HG03565 (cell line): Measurements from ENCODE around the gene DCBLD2.
"Not testable (repeated sequence)": the region's sequence is repeated elsewhere in the genome, so short reads cannot be mapped to it uniquely, and the experiment has no call there.

Source experiments
- ATAC-seq: cut with Tn5 transposase; IDR thresholded peaks from one replicate; pipeline ENCODE4 v1.9.1; 2021; ENCODE audit warnings: mild to moderate bottlenecking, moderate library complexity; ENCODE audit not compliant: unreplicated experiment

Gene DCBLD2

GRCh38 chr3:98893740-98894139 is 7.8 kb downstream of the DCBLD2 start:
- ATAC-seq, result no peak

GRCh38 chr3:98892263-98892662 is 9.2 kb downstream of the DCBLD2 start:
- ATAC-seq, result no peak

- ATAC-seq, result no peak
These were observed 10.3 kb downstream of the DCBLD2 start for GRCh38 chr3:98890965-98891910.

GRCh38 chr3:98890181-98890835 is 11.2 kb downstream of the DCBLD2 start:
- ATAC-seq, result no peak

GRCh38 chr3:98887684-98888083 is 13.8 kb downstream of the DCBLD2 start:
- no peak for ATAC-seq

GRCh38 chr3:98886525-98886924 is 15.0 kb downstream of the DCBLD2 start:
- ATAC-seq, result no peak

- no peak for ATAC-seq
These were observed 15.6 kb downstream of the DCBLD2 start for GRCh38 chr3:98885851-98886250.

- no peak for ATAC-seq
These were observed 16.7 kb downstream of the DCBLD2 start for GRCh38 chr3:98884675-98885371.

GRCh38 chr3:98882614-98883333 is 18.7 kb downstream of the DCBLD2 start:
- not testable (repeated sequence) for ATAC-seq

- ATAC-seq, result no peak
These were observed 24.4 kb downstream of the DCBLD2 start for GRCh38 chr3:98877132-98877531.

GRCh38 chr3:98875535-98875934 is 26.0 kb downstream of the DCBLD2 start:
- no peak for ATAC-seq

GRCh38 chr3:98874602-98875249 is 26.8 kb downstream of the DCBLD2 start:
- ATAC-seq, result no peak

- no peak for ATAC-seq
These were observed 32.1 kb downstream of the DCBLD2 start for GRCh38 chr3:98869391-98869790.

- not testable (repeated sequence) for ATAC-seq
These were observed 43.5 kb downstream of the DCBLD2 start for GRCh38 chr3:98857971-98858370.

- ATAC-seq, result not testable (repeated sequence)
These were observed 44.2 kb downstream of the DCBLD2 start for GRCh38 chr3:98857258-98857657.

GRCh38 chr3:98856724-98857123 is 44.8 kb downstream of the DCBLD2 start:
- ATAC-seq, result no peak

- no peak for ATAC-seq
These were observed 45.6 kb downstream of the DCBLD2 start for GRCh38 chr3:98855806-98856400.

GRCh38 chr3:98848108-98848507 is 53.4 kb downstream of the DCBLD2 start:
- no peak for ATAC-seq

GRCh38 chr3:98846101-98846500 is 55.4 kb downstream of the DCBLD2 start:
- no peak for ATAC-seq
